Common myeloid progenitor, CD34-positive (primary cell): Measurements from ENCODE around the gene ADGRD1.

Source experiments
- CTCF ChIA-PET: fragments of 350-600 bp; sonication (Branson Sonifier 250); formaldehyde crosslinking; loops from one replicate; lab custom pipeline; 2021; ENCODE audit warnings: antibody characterized with exemption; lab: Charles Lee
- POLR2A ChIA-PET: fragments of 350-600 bp; sonication (Branson Sonifier 250); formaldehyde crosslinking; loops from one replicate; lab custom pipeline; 2021; ENCODE audit warnings: antibody characterized with exemption; lab: Charles Lee
- DNase-seq, 3 donors: peaks; one replicate each; pipeline versions ENCODE4 v3.0.0 to v3.0.0-alpha.2; 2013
- H3K27ac ChIP-seq, 2 experiments: 1 replicate in 1 of 2; 2 replicates in 1 of 2; pipeline ENCODE4 v1.7.0; 2013; ENCODE audit warnings: inconsistent platforms in 2 of 2, low read length in 2 of 2, mild to moderate bottlenecking in 2 of 2, low read depth in 1 of 2, moderate library complexity in 1 of 2; ENCODE audit not compliant: severe bottlenecking in 2 of 2, insufficient read depth in 1 of 2, poor library complexity in 1 of 2
- H3K27me3 ChIP-seq, 5 experiments: replicated peaks in 2 of 5; 1 replicate in 3 of 5; 2 replicates in 2 of 5; pipeline versions ENCODE4 v1.6.1 to v1.7.0; 2013; ENCODE audit warnings: low read length in 4 of 5, mild to moderate bottlenecking in 2 of 5, moderate library complexity in 2 of 5, inconsistent platforms in 1 of 5; ENCODE audit not compliant: insufficient read depth in 5 of 5, control insufficient read depth in 4 of 5
- H3K36me3 ChIP-seq, 4 experiments: 1 replicate in 2 of 4; 2 replicates in 2 of 4; pipeline versions ENCODE4 v1.6.1 to v1.7.0; 2013; ENCODE audit warnings: low read length in 3 of 4, control low read depth in 1 of 4, mild to moderate bottlenecking in 1 of 4; ENCODE audit not compliant: control insufficient read depth in 4 of 4, insufficient read depth in 4 of 4
- H3K4me1 ChIP-seq, 4 experiments: 1 replicate in 3 of 4; 2 replicates in 1 of 4; pipeline versions ENCODE4 v1.6.1 to v1.7.1; 2013; ENCODE audit warnings: low read length in 3 of 4, mild to moderate bottlenecking in 3 of 4, control low read depth in 1 of 4, inconsistent platforms in 1 of 4, moderate library complexity in 1 of 4; ENCODE audit not compliant: control insufficient read depth in 4 of 4, insufficient read depth in 4 of 4; ENCODE audit errors: control extremely low read depth in 1 of 4
- H3K4me3 ChIP-seq, 7 experiments: 1 replicate in 4 of 7; 2 replicates in 3 of 7; pipeline versions ENCODE4 v1.5.1 to v1.7.0; 2013; ENCODE audit warnings: mild to moderate bottlenecking in 7 of 7, low read length in 6 of 7, moderate library complexity in 6 of 7, inconsistent platforms in 2 of 7, low read depth in 2 of 7, control low read depth in 1 of 7; ENCODE audit not compliant: insufficient read depth in 4 of 7, control insufficient read depth in 1 of 7; ENCODE audit errors: extremely low read depth in 1 of 7
- H3K9me3 ChIP-seq, 5 experiments: 1 replicate in 4 of 5; 2 replicates in 1 of 5; pipeline versions ENCODE4 v1.6.1 to v1.7.1; 2013; ENCODE audit warnings: low read length in 4 of 5, mild to moderate bottlenecking in 2 of 5, inconsistent platforms in 1 of 5, low read depth in 1 of 5, moderate library complexity in 1 of 5; ENCODE audit not compliant: control insufficient read depth in 4 of 5, insufficient read depth in 2 of 5; ENCODE audit errors: control extremely low read depth in 1 of 5
- WGBS: methylation state at CpG from one replicate; pipeline ENCODE4 v1.1.5; 2013; ENCODE audit not compliant: insufficient coverage; 5-methylcytosine and 5-hydroxymethylcytosine counted together

ADGRD1 gene

GRCh38 chr12:131077931-131078391, 124.3 kb downstream of the ADGRD1 start:
- Histone ChIP-seq H3K9me3 (peaks cover 0 to 9% (median 0%) of the 10 kb centered on the region in 5 experiments), H3K27me3 (peaks cover 0 to 4% (median 3%) of the 10 kb centered on the region in 5 experiments), H3K36me3 (no peaks in the 10 kb centered on the region), H3K4me3 (no peak overlapping the region), H3K27ac (no peak overlapping the region), H3K4me1 (peaks cover 0 to 4% (median 0%) of the 10 kb centered on the region in 4 experiments)
- CTCF ChIA-PET: no interaction called here
- 86% methylated on average over 11 of the region's 11 CpGs for WGBS
- DNase-seq: no peak
- POLR2A ChIA-PET: no interaction called here

- ChIA-PET CTCF (no interaction called here), POLR2A (no interaction called here)
- Histone ChIP-seq H3K4me1 (no peaks in the 10 kb centered on the region), H3K36me3 (no peaks in the 10 kb centered on the region), H3K27ac (no peak overlapping the region), H3K4me3 (no peak overlapping the region), H3K27me3 (peaks cover 0 to 4% (median 3%) of the 10 kb centered on the region in 5 experiments), H3K9me3 (peaks cover 0 to 5% (median 0%) of the 10 kb centered on the region in 5 experiments)
- 89% methylated on average over 22 of the region's 23 CpGs for WGBS
- DNase-seq: no peak
Observed at GRCh38 chr12:131082290-131083194, 128.8 kb downstream of the ADGRD1 start.

GRCh38 chr12:131084341-131085011, 130.8 kb downstream of the ADGRD1 start:
- ChIA-PET POLR2A (no interaction called here), CTCF (interaction anchor here (0.7 kb wide), 1 partner anchor 20 kb away, joined by 4 read pairs; no protein-coding TSS in a partner anchor)
- H3K27me3 ChIP-seq: peaks cover 0 to 4% (median 0%) of the 10 kb centered on the region in 5 experiments
- H3K4me3 ChIP-seq: no peak overlapping the region
- no peak for DNase-seq
- H3K27ac ChIP-seq: no peak overlapping the region
- no peaks in the 10 kb centered on the region for H3K4me1 ChIP-seq
- no peaks in the 10 kb centered on the region for H3K36me3 ChIP-seq
- 94% methylated on average over 24 of the region's 28 CpGs for WGBS
- peaks cover 0 to 5% (median 0%) of the 10 kb centered on the region in 5 experiments for H3K9me3 ChIP-seq

GRCh38 chr12:131085125-131085815, 131.6 kb downstream of the ADGRD1 start:
- no peak for DNase-seq
- POLR2A ChIA-PET: no interaction called here
- H3K27ac ChIP-seq: no peak overlapping the region
- H3K4me1 ChIP-seq: no peaks in the 10 kb centered on the region
- H3K36me3 ChIP-seq: no peaks in the 10 kb centered on the region
- no peak overlapping the region for H3K4me3 ChIP-seq
- 80% methylated on average over 18 of the region's 22 CpGs for WGBS
- CTCF ChIA-PET: interaction anchor here (0.7 kb wide), 1 partner anchor 19 kb away, joined by 4 read pairs; no protein-coding TSS in a partner anchor
- peaks cover 0 to 6% (median 0%) of the 10 kb centered on the region in 5 experiments for H3K27me3 ChIP-seq
- H3K9me3 ChIP-seq: peaks cover 0 to 4% (median 0%) of the 10 kb centered on the region in 5 experiments

- no peak for DNase-seq
Observed at GRCh38 chr12:131085816-131086591, 132.3 kb downstream of the ADGRD1 start.

GRCh38 chr12:131087302-131087818, 133.7 kb downstream of the ADGRD1 start:
- Histone ChIP-seq H3K4me1 (peaks cover 0 to 3% (median 2%) of the 10 kb centered on the region in 4 experiments), H3K9me3 (no peaks in the 10 kb centered on the region), H3K36me3 (no peaks in the 10 kb centered on the region), H3K27me3 (peaks cover 0 to 8% (median 0%) of the 10 kb centered on the region in 5 experiments), H3K27ac (no peak overlapping the region), H3K4me3 (no peak overlapping the region)
- WGBS: 97% methylated on average over 21 of the region's 24 CpGs
- POLR2A ChIA-PET: no interaction called here
- CTCF ChIA-PET: interaction anchor here (1.0 kb wide), 1 partner anchor 11 kb away, joined by 3 read pairs; no protein-coding TSS in a partner anchor
- DNase-seq: no peak

More at GRCh38 chr12:131085816-131086591, 132.3 kb downstream of the ADGRD1 start:
- Histone ChIP-seq H3K27me3 (peaks cover 0 to 6% (median 0%) of the 10 kb centered on the region in 5 experiments), H3K4me1 (no peaks in the 10 kb centered on the region), H3K27ac (no peak overlapping the region), H3K4me3 (no peak overlapping the region), H3K9me3 (no peaks in the 10 kb centered on the region), H3K36me3 (no peaks in the 10 kb centered on the region)
- WGBS: 95% methylated on average over 20 of the region's 24 CpGs
- CTCF ChIA-PET: no interaction called here
- POLR2A ChIA-PET: no interaction called here
